Left renal pelvis (tissue), 4 donors: ENCODE measurements around the gene FDPS. TPM values are rescaled to one million over a fixed set of nuclear protein-coding genes. Genes with fewer than 3 reads are reported as not detected.

Source experiments
- DNase-seq, 4 donors: peaks; one replicate each; pipeline ENCODE4 v3.0.0-alpha.2; 2013; ENCODE audit warnings: low read depth in 4 of 4, low spot score in 3 of 4
- polyA plus RNA-seq, 4 donors: library from polyadenylated mRNA; unstranded; fragments of 120-200 nt; gene quantifications; one replicate each; pipeline ENCODE4 v1.2.1, GENCODE V29; 2013; ENCODE audit not compliant: insufficient read length in 4 of 4

FDPS gene
- polyA plus RNA-seq, result 100 to 1,000 TPM; 110 to 201 (median 171) TPM

DNA sequence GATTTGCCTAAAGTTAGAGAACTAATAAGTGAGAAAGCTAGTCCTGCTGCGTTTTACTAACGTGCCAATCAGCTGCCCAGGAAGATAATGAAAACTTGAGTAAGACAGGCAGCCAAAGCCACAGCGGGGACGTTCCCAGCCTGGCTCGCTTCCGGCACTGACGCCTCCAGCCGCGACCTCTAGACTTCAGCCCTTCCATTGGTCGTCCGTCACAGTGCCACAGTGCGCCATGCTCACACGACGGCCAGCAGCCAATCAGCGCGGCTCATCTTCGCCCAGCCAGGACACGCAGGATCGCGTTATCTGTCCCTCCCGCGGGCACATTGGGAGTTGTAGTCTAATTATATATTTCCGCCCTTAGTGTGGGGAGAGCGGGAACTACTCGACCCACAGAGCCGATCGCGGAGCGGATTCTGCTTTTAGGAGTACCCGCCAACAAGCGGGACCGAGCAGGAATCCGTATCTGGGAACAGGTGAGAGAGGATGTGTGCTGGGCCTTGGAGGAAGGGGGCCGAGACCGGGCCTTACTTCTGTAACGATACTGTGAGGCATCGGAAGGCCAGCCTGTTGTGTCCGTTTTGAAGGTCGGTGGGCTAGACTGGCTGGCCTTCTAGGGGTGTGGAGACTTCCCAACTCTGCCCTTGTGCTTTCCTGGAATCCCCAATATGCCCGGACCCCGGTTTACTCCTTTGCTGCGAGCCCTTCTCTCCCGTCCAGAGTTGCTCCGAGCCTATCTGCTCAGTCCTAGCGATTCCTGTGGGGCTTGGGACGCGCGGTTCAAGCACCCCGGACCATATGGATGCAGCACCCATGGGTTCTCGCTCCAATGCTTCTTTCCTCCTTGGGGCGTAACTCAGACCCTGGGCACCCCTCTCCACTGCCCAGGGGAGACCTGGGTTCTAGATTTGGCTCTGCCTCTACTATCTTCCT, at the start of gene FDPS:
Gene FDPS, plus strand, starts transcription at position 374 of the 930 bp plus-strand sequence. CDS start 924 bp downstream, outside the sequence.
- peak; percentile 93 to 98 (median 95) for DNase-seq

DNA sequence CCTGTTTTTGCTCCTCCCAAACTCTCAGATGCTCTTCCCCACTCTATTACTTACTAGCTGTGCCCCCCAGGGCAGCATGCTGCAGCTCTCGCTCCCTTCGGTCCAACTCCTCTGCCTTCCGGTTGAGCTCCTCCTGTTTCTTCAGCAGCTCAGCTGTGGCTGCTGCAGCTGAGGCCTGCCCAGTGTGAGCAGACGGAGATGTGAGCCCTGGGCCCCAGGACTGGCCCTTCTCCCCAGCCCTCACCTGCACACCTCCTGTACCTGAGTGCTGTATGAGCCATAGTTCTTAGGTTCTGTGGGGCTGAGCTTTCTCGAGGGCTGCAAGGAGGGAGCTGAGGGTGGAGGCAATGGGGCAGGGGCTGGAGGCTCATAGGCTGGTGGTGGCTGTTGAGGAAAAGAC, 48.4 kb upstream of the FDPS start:
- DNase-seq, result no peak

DNA sequence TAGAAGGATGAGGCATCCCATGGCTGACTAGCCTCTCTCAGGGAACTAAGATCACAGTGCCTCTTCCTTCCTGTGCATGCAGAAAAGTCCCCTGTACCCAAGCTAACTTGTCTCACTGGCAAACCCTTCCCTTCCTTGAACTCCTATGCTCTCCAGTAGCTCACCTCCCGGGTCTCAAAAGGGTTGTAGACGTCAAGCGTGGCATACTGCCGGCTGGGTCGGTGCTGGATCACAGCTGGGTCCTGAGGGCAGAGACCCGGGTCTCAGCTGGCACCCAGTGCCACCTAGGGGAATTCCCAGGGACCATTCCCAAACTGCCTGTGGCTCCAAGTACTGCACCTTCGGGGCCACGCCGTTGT, 47.2 kb upstream of the FDPS start:
- DNase-seq, result no peak

DNA sequence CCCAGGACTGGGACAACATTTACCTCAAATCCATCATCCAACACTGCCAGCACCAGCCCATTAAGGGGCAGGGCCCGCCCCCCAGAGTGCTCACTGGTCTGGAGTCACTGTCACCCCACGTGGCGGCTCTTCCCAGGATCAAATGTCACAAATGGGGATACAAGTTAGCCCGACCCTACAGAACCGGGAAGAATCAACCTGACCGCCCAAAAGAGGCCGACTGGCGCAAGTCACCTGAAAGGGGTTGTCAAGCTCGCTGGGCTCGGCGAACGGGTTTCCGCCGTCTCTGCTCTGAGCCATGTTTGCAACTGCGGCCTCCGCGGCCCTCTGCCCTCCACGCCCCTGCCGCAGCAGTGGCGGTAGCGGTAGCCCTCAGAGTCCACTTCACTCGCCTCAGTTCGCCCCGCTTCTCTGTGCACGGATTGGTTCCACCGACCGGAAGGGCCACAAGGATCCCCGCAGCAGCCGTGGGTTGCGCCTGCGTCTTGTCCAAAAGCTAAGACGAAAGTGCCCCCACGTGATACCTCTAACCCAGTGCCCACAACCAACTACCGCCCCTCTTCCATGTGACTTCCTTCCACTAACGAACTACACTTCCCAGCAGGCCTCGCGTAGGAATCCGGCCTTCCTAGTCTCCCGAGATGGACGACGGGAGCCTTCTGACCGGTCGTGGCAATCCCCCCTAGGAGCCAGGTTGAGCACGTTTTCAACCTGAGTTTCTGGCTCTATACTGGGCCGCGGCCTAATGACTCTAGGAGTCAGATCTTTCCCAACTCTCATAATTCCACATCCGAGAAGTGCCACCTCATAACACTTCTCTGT, 46.6 kb upstream of the FDPS start, which contains the start of gene SCAMP3:
Gene SCAMP3, minus strand, starts transcription at position 509 of the 822 bp plus-strand sequence. Its CDS starts 209 bp downstream, at position 300.
- peak; percentile 92 to 98 (median 94) for DNase-seq

- no peak for DNase-seq
Observed at GRCh38 chr1:155263067-155263466, 45.6 kb upstream of the FDPS start.

DNA sequence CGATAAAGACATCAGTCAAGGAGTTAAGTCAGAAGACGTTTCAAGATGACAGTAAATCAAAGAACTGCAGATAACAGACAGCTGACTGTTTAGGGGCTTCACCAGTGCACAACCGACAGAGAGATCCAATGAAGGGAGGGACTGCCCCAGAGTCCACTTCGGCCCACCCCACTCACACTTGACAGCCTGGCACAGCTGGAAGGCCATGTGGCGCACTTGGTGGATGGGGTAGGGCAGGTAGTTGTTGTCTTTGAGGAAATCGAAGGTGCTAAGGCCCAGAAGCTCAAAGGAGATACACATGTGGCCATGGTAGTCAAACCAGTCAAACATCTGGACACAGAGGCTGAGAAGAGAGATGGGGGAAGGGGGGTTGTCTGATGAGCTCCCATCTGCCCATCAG, 42.1 kb upstream of the FDPS start:
- no peak for DNase-seq

GRCh38 chr1:155267373-155267772, 41.3 kb upstream of the FDPS start:
- DNase-seq, result no peak

GRCh38 chr1:155268630-155269029, 40.0 kb upstream of the FDPS start:
- no peak for DNase-seq

DNA sequence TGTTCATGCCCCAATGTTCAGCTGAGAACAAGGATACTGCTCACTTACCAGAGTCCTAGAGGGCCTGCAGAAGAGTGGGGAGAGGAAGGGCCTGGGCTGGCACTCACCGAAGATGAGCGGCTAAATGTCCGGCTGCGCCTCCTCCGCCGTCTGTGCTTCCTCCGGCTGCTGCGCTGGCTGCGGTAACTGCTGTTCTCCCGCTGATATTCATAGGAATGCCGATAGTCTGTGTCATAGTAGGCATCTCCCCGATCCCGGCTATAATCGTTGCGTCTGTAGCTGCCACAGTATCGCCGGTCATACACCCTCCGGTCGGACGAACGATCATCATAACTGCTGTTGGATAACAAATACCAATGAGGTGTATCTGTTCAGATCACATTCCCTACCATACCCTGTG, 39.3 kb upstream of the FDPS start:
- DNase-seq, result no peak

- DNase-seq, result no peak
Observed at GRCh38 chr1:155272466-155273342, 36.0 kb upstream of the FDPS start.

DNA sequence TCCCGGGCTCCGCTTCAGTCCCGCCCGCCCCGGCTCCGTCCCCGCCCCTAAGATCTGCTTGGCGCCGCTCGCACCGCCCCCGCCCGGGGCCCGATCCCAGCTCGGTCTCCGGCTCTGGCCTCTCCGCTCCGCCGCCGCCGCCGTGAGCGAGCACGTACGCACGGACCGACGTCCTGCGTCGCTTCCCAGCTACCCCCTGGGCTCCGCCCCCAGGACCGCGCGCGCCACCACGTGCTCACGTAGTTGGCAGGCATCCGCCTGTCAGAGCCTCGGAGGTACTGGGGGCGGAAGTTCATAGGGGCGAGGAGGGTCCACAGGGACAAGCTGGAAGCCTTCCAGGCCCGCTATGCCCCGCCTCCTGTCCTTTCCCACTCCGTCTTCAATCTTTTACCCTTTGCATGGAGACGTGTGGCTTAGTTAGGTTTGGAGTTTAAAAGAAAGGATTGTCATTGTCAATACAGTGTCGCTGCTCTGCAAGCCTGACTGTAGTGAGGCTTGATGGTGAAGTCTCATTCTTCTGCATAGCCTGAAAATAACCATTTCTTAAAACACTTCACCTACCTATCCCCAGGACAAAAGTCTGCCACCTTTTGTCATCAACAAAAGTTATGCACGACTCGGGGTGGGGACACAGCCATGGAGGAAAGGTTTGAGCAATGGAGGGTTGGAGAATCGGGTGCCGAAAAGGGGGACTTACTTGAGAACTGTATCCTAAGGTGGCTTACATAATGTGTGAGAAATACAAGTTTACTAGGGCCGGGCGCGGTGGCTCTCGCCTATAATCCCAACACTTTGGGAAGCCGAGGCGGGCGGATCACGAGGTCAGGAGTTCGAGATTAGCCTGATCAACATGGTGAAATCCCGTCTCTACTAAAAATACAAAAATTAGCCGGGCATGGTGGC, 35.1 kb upstream of the FDPS start, which contains the start of gene CLK2:
Gene CLK2, minus strand, starts transcription at position 162 of the 903 bp plus-strand sequence. CDS start 2,527 bp downstream, outside the sequence.
- peak; percentile 84 to 90 (median 87) for DNase-seq

- peak; percentile 90 to 96 (median 94) for DNase-seq
Observed at GRCh38 chr1:155277070-155277901, 31.4 kb upstream of the FDPS start, which contains the start of gene HCN3. TSS of gene HCN3 (plus strand) at chr1:155277463. CDS start at chr1:155277591, 128 bp downstream.

DNA sequence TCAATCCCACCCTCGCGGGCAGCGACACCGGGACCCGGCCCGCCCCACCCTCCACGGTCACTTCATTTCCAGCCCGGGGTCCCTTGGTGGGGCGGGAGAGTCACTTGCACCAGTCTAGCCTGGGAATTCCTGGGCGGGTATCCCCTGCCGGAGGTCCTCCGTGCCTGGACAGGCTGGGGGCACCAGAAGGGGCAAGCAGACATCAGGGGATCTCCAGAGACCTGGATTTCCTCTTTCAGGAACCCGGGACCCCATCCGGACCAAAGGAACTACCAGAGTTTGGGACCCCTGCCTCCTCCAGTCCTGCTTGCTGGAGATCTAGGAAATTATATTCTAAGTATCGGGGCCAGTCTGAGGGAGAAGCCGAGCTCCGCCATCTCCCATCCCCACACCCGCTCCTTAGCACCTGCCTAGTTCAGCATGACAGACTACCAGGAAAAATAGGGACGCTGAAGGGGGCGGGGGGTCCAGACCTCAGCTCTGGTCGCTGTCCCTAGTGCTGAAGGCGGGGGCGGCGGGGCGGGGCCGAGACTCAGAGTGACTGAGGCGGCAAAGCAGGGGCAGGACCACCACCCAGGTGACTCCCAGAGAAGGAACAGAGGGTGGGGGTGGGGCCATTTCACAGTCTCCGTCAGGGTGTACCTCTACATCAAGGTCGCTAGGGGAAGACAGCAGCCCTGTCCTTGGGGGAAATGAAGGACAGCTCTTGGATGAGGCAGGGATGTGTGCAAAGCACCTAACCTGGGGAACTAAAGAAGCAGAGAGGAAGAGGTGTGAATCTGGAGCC, 30.6 kb upstream of the FDPS start:
- DNase-seq, result peak in 1 of 4 donors; percentile 50

DNA sequence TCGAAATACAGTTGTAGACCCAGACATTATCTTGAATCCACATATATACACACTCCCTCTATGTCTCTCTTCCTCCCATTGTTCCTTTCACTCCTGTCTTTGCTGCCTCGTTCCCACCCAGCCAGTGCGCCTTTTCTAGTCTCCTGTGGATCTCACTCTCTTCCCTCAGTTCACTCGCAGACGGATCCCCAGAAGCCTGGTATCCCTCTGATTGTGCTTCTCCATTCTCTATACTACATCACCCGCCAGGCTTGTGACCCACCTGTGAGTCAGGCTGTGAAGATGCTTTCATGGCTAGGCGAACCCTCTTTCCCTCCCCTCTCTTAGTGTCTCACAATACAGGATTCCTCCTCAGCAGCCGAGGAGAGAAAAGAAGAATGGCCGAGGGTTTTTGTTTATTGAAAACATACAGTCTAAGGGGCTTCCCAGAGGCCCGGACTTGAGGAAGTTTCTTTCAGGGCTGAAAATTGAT, 29.9 kb upstream of the FDPS start:
- DNase-seq, result no peak

DNA sequence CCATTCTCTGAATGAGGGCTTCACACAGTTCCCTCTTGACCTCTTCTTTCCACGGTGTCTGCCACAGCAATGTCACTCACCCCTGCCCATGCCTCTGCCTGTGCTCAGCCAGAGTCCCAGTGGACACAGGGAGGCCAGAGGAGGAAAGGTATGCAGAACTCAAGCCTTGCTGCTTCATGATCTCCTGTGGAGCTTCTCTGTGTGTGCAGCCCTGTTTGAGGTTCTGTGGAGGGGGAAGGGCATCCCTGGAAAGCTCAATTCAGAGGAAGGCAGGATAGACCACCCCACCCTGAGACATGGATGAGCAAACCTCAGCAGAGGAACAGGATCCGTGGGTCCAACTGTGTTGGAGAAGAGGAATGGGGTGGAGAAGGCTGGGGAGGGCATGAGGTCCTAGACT, 29.4 kb upstream of the FDPS start:
- no peak for DNase-seq

DNA sequence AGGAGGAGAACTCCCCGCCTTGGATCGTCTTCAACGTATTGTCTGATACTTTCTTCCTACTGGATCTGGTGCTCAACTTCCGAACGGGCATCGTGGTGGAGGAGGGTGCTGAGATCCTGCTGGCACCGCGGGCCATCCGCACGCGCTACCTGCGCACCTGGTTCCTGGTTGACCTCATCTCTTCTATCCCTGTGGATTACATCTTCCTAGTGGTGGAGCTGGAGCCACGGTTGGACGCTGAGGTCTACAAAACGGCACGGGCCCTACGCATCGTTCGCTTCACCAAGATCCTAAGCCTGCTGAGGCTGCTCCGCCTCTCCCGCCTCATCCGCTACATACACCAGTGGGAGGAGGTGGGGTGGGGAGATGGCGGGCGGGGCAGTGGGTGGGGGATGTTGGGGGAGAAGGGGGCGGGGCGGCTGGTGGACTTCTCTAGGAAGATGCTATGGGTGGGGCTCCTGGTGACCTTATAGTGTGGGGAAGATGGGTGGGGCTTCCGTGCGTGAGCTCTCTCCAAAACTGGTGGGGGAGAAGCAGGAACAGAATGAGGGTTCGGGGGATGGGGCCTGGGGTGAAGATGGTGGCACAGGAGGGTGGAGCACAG, 26.1 kb upstream of the FDPS start:
- DNase-seq, result no peak

DNA sequence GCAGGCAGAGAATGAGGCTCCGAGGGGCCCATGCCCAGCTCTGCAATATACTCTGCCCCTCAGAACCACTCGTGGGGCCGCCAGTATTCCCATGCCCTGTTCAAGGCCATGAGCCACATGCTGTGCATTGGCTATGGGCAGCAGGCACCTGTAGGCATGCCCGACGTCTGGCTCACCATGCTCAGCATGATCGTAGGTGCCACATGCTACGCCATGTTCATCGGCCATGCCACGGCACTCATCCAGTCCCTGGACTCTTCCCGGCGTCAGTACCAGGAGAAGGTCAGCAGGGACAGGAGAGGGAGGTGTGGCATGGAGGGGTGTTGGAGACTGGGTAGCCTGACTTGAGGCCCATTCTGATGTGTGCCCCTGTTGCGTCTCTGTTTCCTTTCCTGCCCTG, 24.2 kb upstream of the FDPS start:
- DNase-seq, result no peak
